Liver (tissue), 9 donors: Measurements from ENCODE around the gene TBC1D5. TPM values are rescaled to one million over a fixed set of nuclear protein-coding genes. Genes with fewer than 3 reads are reported as not detected.

Source experiments
- DNase-seq: peaks from one replicate; pipeline ENCODE4 v3.0.0-alpha.2; 2017; ENCODE audit warnings: low spot score
- H3K27ac ChIP-seq, 2 donors: one replicate each; pipeline ENCODE4 v1.7.0; 2013; ENCODE audit warnings: inconsistent platforms in 2 of 2, low read length in 2 of 2, control low read depth in 1 of 2, low read depth in 1 of 2, mild to moderate bottlenecking in 1 of 2
- H3K27me3 ChIP-seq, 4 donors: one replicate each; pipeline versions ENCODE4 v1.6.1 to v1.7.0; 2013; ENCODE audit warnings: low read length in 3 of 4, inconsistent platforms in 1 of 4, mild to moderate bottlenecking in 1 of 4, moderate library complexity in 1 of 4; ENCODE audit not compliant: control insufficient read depth in 4 of 4, insufficient read depth in 4 of 4
- H3K36me3 ChIP-seq, 4 donors: one replicate each; pipeline versions ENCODE4 v1.6.1 to v1.7.0; 2013; ENCODE audit warnings: low read length in 3 of 4, mild to moderate bottlenecking in 3 of 4, low read depth in 1 of 4, moderate library complexity in 1 of 4; ENCODE audit not compliant: control insufficient read depth in 4 of 4, insufficient read depth in 3 of 4
- H3K4me1 ChIP-seq, 4 donors: one replicate each; pipeline versions ENCODE4 v1.6.1 to v1.7.0; 2013; ENCODE audit warnings: low read length in 3 of 4, mild to moderate bottlenecking in 3 of 4, moderate library complexity in 1 of 4; ENCODE audit not compliant: control insufficient read depth in 4 of 4, insufficient read depth in 4 of 4
- H3K4me3 ChIP-seq, 3 donors: one replicate each; pipeline versions ENCODE4 v1.6.1 to v1.7.0; 2013; ENCODE audit warnings: low read length in 3 of 3, control low read depth in 1 of 3, low read depth in 1 of 3, mild to moderate bottlenecking in 1 of 3
- H3K9ac ChIP-seq, 2 donors: one replicate each; pipeline ENCODE4 v1.7.0; 2013; ENCODE audit warnings: low read length in 2 of 2, mild to moderate bottlenecking in 2 of 2, moderate library complexity in 2 of 2, control low read depth in 1 of 2, low read depth in 1 of 2
- H3K9me3 ChIP-seq, 4 donors: one replicate each; pipeline versions ENCODE4 v1.6.1 to v1.7.0; 2013; ENCODE audit warnings: low read length in 3 of 4; ENCODE audit not compliant: control insufficient read depth in 4 of 4
- EGR1 ChIP-seq, 2 donors: IDR thresholded peaks; 2 replicates each; pipeline ENCODE4 v1.6.1; 2016 to 2018; ENCODE audit warnings: antibody characterized with exemption in 2 of 2, low read depth in 2 of 2
- FOXA1 ChIP-seq: IDR thresholded peaks from 2 replicates; pipeline ENCODE4 v1.6.1; 2016; ENCODE audit warnings: antibody characterized with exemption
- FOXA2 ChIP-seq: IDR thresholded peaks from 2 replicates; pipeline ENCODE4 v1.6.1; 2016; ENCODE audit warnings: antibody characterized with exemption
- GABPA ChIP-seq, 2 donors: IDR thresholded peaks in 1 of 2; conservative IDR thresholded peaks in 1 of 2; 2 replicates each; pipeline ENCODE4 v1.6.1; 2016; ENCODE audit warnings: antibody characterized with exemption in 2 of 2, mild to moderate bottlenecking in 1 of 2, moderate library complexity in 1 of 2
- HNF4A ChIP-seq, 2 donors: conservative IDR thresholded peaks; 2 replicates each; pipeline ENCODE4 v1.6.1; 2016; ENCODE audit warnings: antibody characterized with exemption in 2 of 2, mild to moderate bottlenecking in 2 of 2
- HNF4G ChIP-seq: IDR thresholded peaks from 2 replicates; pipeline ENCODE4 v1.6.1; 2016; ENCODE audit warnings: antibody characterized with exemption
- JUND ChIP-seq, 2 donors: IDR thresholded peaks; 2 replicates each; pipeline ENCODE4 v1.6.1; 2016; ENCODE audit warnings: antibody characterized with exemption in 2 of 2
- NR2F2 ChIP-seq: IDR thresholded peaks from 2 replicates; pipeline ENCODE4 v1.6.1; 2016; ENCODE audit warnings: antibody characterized with exemption
- RAD21 ChIP-seq, 2 donors: IDR thresholded peaks; 2 replicates each; pipeline ENCODE4 v1.6.1; 2016; ENCODE audit warnings: antibody characterized with exemption in 2 of 2, mild to moderate bottlenecking in 2 of 2
- RXRA ChIP-seq, 2 donors: IDR thresholded peaks; 2 replicates each; pipeline ENCODE4 v1.6.1; 2017 to 2018; ENCODE audit warnings: antibody characterized with exemption in 2 of 2, mild to moderate bottlenecking in 1 of 2
- TAF1 ChIP-seq: conservative IDR thresholded peaks from 2 replicates; pipeline ENCODE4 v1.6.1; 2016; ENCODE audit warnings: antibody characterized with exemption, mild to moderate bottlenecking
- YY1 ChIP-seq: IDR thresholded peaks from 2 replicates; pipeline ENCODE4 v1.6.1; 2016; ENCODE audit warnings: antibody characterized with exemption, mild to moderate bottlenecking
- WGBS: extraction: QIAGEN DNeasy Blood & Tissue Kit; methylation state at CpG from one replicate; pipeline ENCODE4 v1.1.7; 2013; 5-methylcytosine and 5-hydroxymethylcytosine counted together
- polyA plus RNA-seq, 2 donors: library from polyadenylated mRNA; stranded (reverse) in 1 of 2; unstranded in 1 of 2; fragments of 200-250 nt in 1 of 2; fragments of >200 nt in 1 of 2; fragmentation: Nextera tagmentation in 1 of 2; extraction: Ambion mirVana in 1 of 2; gene quantifications; one replicate each; pipeline versions ENCODE4 v1.2.1 to v1.2.3, GENCODE V29; 2013 to 2015
- total RNA-seq, 2 donors: library from RNA; depleted of rRNA; stranded (reverse); fragments of >200 nt; gene quantifications; one replicate each; pipeline ENCODE4 v1.2.3, GENCODE V29; 2014
- TF ChIP-seq, protein P1 (sequence below): IDR thresholded peaks from 2 replicates; pipeline ENCODE4 v1.6.1; 2016; ENCODE audit warnings: antibody characterized with exemption
- TF ChIP-seq, protein P2 (sequence below): IDR thresholded peaks from 2 replicates; pipeline ENCODE4 v1.6.1; 2016; ENCODE audit warnings: antibody characterized with exemption, mild to moderate bottlenecking
- TF ChIP-seq, protein P3 (sequence below): fragments of 150-350 bp; IDR thresholded peaks from 2 replicates; pipeline ENCODE4 v1.5.1; 2017; ENCODE audit warnings: improper control_type of control experiment, low read depth, low read length; ENCODE audit not compliant: missing input control
- TF ChIP-seq, protein P4 (sequence below): IDR thresholded peaks from 2 replicates; pipeline ENCODE4 v1.6.1; 2016; ENCODE audit warnings: antibody characterized with exemption
- donor health status: healthy.
- donor health status: healthy.
- donor health status: healthy.
- donor health status: healthy.
- donor health status: healthy.

Gene TBC1D5
- total and polyA plus RNA-seq, 4 donors: 9.1 to 45.6 (median 25.6) TPM

DNA sequence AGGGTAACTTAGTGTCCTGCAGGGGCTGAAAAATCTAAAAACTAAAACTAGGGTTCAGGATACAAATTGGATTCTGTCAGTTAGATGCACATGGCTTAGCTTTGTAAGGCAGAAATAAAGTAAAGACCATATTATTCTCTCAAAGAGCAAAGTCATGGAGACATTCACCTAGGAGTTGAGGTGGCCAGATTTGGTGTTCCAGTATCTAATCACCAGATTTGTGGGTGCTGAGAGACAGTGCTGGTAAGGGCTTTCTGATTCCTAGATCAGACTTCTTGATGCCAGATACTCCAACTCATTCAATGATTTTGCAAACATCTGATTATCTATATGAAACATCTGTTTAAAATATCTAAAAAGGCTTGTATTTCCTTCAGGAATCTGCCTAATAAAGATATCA, 28.3 kb upstream of the TBC1D5 start:
- Histone ChIP-seq H3K27me3 (no peaks in the 10 kb centered on the region), H3K27ac (no peak overlapping the region), H3K36me3 (no peaks in the 10 kb centered on the region), H3K9ac (no peak overlapping the region), H3K9me3 (no peaks in the 10 kb centered on the region), H3K4me1 (no peaks in the 10 kb centered on the region), H3K4me3 (no peak overlapping the region)
- no peak for DNase-seq
- no peak for TF ChIP-seq HNF4G
- TF ChIP-seq HNF4A (conservative IDR thresholded peaks at IDR 0.05): no peak
- no peak for TF ChIP-seq GABPA (IDR thresholded peaks at IDR 0.05 in 1 of 2, conservative IDR thresholded peaks at IDR 0.05 in 1 of 2)
- no peak for TF ChIP-seq FOXA2
- TF ChIP-seq, protein P1, sequence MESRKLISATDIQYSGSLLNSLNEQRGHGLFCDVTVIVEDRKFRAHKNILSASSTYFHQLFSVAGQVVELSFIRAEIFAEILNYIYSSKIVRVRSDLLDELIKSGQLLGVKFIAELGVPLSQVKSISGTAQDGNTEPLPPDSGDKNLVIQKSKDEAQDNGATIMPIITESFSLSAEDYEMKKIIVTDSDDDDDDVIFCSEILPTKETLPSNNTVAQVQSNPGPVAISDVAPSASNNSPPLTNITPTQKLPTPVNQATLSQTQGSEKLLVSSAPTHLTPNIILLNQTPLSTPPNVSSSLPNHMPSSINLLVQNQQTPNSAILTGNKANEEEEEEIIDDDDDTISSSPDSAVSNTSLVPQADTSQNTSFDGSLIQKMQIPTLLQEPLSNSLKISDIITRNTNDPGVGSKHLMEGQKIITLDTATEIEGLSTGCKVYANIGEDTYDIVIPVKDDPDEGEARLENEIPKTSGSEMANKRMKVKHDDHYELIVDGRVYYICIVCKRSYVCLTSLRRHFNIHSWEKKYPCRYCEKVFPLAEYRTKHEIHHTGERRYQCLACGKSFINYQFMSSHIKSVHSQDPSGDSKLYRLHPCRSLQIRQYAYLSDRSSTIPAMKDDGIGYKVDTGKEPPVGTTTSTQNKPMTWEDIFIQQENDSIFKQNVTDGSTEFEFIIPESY: no peak
- TF ChIP-seq YY1: no peak
- TF ChIP-seq, protein P2, sequence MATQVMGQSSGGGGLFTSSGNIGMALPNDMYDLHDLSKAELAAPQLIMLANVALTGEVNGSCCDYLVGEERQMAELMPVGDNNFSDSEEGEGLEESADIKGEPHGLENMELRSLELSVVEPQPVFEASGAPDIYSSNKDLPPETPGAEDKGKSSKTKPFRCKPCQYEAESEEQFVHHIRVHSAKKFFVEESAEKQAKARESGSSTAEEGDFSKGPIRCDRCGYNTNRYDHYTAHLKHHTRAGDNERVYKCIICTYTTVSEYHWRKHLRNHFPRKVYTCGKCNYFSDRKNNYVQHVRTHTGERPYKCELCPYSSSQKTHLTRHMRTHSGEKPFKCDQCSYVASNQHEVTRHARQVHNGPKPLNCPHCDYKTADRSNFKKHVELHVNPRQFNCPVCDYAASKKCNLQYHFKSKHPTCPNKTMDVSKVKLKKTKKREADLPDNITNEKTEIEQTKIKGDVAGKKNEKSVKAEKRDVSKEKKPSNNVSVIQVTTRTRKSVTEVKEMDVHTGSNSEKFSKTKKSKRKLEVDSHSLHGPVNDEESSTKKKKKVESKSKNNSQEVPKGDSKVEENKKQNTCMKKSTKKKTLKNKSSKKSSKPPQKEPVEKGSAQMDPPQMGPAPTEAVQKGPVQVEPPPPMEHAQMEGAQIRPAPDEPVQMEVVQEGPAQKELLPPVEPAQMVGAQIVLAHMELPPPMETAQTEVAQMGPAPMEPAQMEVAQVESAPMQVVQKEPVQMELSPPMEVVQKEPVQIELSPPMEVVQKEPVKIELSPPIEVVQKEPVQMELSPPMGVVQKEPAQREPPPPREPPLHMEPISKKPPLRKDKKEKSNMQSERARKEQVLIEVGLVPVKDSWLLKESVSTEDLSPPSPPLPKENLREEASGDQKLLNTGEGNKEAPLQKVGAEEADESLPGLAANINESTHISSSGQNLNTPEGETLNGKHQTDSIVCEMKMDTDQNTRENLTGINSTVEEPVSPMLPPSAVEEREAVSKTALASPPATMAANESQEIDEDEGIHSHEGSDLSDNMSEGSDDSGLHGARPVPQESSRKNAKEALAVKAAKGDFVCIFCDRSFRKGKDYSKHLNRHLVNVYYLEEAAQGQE: no peak
- no peak for TF ChIP-seq NR2F2
- TF ChIP-seq, protein P3, sequence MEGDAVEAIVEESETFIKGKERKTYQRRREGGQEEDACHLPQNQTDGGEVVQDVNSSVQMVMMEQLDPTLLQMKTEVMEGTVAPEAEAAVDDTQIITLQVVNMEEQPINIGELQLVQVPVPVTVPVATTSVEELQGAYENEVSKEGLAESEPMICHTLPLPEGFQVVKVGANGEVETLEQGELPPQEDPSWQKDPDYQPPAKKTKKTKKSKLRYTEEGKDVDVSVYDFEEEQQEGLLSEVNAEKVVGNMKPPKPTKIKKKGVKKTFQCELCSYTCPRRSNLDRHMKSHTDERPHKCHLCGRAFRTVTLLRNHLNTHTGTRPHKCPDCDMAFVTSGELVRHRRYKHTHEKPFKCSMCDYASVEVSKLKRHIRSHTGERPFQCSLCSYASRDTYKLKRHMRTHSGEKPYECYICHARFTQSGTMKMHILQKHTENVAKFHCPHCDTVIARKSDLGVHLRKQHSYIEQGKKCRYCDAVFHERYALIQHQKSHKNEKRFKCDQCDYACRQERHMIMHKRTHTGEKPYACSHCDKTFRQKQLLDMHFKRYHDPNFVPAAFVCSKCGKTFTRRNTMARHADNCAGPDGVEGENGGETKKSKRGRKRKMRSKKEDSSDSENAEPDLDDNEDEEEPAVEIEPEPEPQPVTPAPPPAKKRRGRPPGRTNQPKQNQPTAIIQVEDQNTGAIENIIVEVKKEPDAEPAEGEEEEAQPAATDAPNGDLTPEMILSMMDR: no peak
- TF ChIP-seq JUND (IDR thresholded peaks at IDR 0.05): no peak
- no peak for TF ChIP-seq RAD21 (IDR thresholded peaks at IDR 0.05)
- TF ChIP-seq, protein P4, sequence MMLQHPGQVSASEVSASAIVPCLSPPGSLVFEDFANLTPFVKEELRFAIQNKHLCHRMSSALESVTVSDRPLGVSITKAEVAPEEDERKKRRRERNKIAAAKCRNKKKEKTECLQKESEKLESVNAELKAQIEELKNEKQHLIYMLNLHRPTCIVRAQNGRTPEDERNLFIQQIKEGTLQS: no peak
- no peak for TF ChIP-seq RXRA (IDR thresholded peaks at IDR 0.05)
- TF ChIP-seq TAF1: no peak

DNA sequence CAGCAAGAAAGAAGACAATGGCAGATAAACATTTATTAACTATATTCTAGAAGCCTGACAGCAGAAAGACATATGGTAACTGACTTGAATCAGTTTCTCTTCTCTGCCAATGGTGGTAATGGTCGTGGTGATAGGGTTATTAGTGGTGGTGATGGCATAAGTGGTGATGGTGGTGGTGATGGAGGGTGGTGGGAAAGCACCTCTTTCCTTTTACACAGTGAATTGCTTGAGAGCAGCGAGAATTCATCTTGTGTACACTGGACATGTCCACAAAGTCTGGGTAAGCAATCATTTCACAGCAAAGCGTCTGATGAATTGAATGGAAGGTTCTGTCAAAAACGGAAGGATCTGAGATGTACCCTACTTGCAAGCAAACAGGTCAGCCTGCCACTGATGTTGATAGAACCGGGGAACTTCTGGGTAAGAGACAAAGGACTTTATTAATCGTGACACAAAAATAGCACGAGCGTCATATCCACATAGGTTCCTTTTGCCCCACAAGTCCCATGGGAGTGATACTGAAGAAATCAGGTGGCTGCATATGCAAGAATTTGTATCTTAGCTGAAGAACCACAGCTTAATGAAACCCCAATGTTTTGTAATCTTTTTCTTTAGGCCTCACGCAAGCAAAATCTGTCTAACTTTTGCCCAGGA, 23.5 kb upstream of the TBC1D5 start:
- H3K27ac ChIP-seq: no peak overlapping the region
- no peaks in the 10 kb centered on the region for H3K9me3 ChIP-seq
- H3K9ac ChIP-seq: no peak overlapping the region
- H3K4me3 ChIP-seq: no peak overlapping the region
- DNase-seq: no peak
- no peaks in the 10 kb centered on the region for H3K36me3 ChIP-seq
- H3K4me1 ChIP-seq: no peaks in the 10 kb centered on the region
- no peaks in the 10 kb centered on the region for H3K27me3 ChIP-seq
- WGBS: 88% methylated on average over 9 of the region's 9 CpGs
- TF ChIP-seq YY1: no peak
- TF ChIP-seq EGR1 (IDR thresholded peaks at IDR 0.05; ENCODE audit: low read depth in 2 of 2): no peak
- TF ChIP-seq RXRA (IDR thresholded peaks at IDR 0.05): no peak
- TF ChIP-seq FOXA1: no peak
- TF ChIP-seq JUND (IDR thresholded peaks at IDR 0.05): no peak
- TF ChIP-seq TAF1: no peak
- no peak for TF ChIP-seq GABPA (IDR thresholded peaks at IDR 0.05 in 1 of 2, conservative IDR thresholded peaks at IDR 0.05 in 1 of 2)
- TF ChIP-seq, protein P2: no peak
